Heart right ventricle (tissue), 16 donors: ENCODE data around the gene PIP5KL1. TPM values are rescaled to one million over a fixed set of nuclear protein-coding genes. Genes with fewer than 3 reads are reported as not detected.

ENCODE experiments used
- ATAC-seq, 8 donors: fragments of 200-7000 bp; cut with Tn5 transposase; one replicate each; pipeline ENCODE4 v1.9.1; 2020; ENCODE audit warnings: mild to moderate bottlenecking in 8 of 8, moderate library complexity in 8 of 8, moderate number of reproducible peaks in 1 of 8
- DNase-seq, 2 donors: peaks; one replicate each; pipeline ENCODE4 v3.0.0-alpha.2; 2020
- H3K27ac ChIP-seq, 10 donors: fragments of 200-600 bp; sonication (generic) in 2 of 10; one replicate each; pipeline versions ENCODE4 v1.5.0 to v1.8.0; 2020 to 2022; ENCODE audit warnings: mild to moderate bottlenecking in 3 of 10
- H3K27me3 ChIP-seq, 7 donors: fragments of 200-600 bp; one replicate each; pipeline ENCODE4 v1.8.0; 2021 to 2022; ENCODE audit warnings: mild to moderate bottlenecking in 2 of 7
- H3K36me3 ChIP-seq, 9 donors: fragments of 200-600 bp; sonication (generic) in 1 of 9; one replicate each; pipeline versions ENCODE4 v1.5.0 to v1.8.0; 2020 to 2022; ENCODE audit warnings: mild to moderate bottlenecking in 2 of 9
- H3K4me1 ChIP-seq, 9 donors: fragments of 200-600 bp; sonication (generic) in 1 of 9; one replicate each; pipeline versions ENCODE4 v1.5.0 to v1.8.0; 2020 to 2022; ENCODE audit warnings: mild to moderate bottlenecking in 4 of 9
- H3K4me3 ChIP-seq, 10 donors: fragments of 200-600 bp; sonication (generic) in 2 of 10; one replicate each; pipeline versions ENCODE4 v1.5.0 to v1.8.0; 2020 to 2022; ENCODE audit warnings: mild to moderate bottlenecking in 7 of 10, moderate library complexity in 2 of 10
- H3K9me3 ChIP-seq, 11 donors: fragments of 200-600 bp in 10 of 11; sonication (generic) in 2 of 11; one replicate each; pipeline versions ENCODE4 v1.5.0 to v1.8.0; 2013 to 2022; ENCODE audit warnings: mild to moderate bottlenecking in 2 of 11, control low read depth in 1 of 11, moderate library complexity in 1 of 11
- WGBS, 2 donors: extraction: QIAGEN DNeasy Blood & Tissue Kit; methylation state at CpG; one replicate each; pipeline ENCODE4 v1.1.7; 2013; ENCODE audit warnings: inconsistent platforms in 1 of 2; 5-methylcytosine and 5-hydroxymethylcytosine counted together
- intact Hi-C, 10 donors: fragments of 100-400 bp; cut with DNase I; formaldehyde crosslinking; loops; one replicate each; pipeline versions ENCODE4 v1.11.1 to v1.14.2; 2022
- polyA plus RNA-seq, 2 donors: library from polyadenylated mRNA; stranded (reverse); fragments of 200-250 nt; gene quantifications; one replicate each; pipeline ENCODE4 v1.2.3, GENCODE V29; 2013
- total RNA-seq, 10 donors: library from RNA; stranded (reverse); fragmentation: NEBNext Ultra II Directional in 3 of 10; extraction: Animal tissue kit (Norgen Biotek cat#: 25700) in 3 of 10; gene quantifications; one replicate each; pipeline versions ENCODE4 v1.2.1 to v1.2.4, GENCODE V29; 2021 to 2023
- TF ChIP-seq, protein P1 (sequence below), 9 donors: fragments of 200-600 bp; sonication (generic) in 2 of 9; IDR thresholded peaks; one replicate each; pipeline versions ENCODE4 v1.5.0 to v1.8.0; 2021 to 2022; ENCODE audit warnings: antibody characterized with exemption in 9 of 9, mild to moderate bottlenecking in 5 of 9, moderate library complexity in 1 of 9
- donor health status: Arrhythmogenic right ventricular cardiomyopathy.
- donor health status: ischemic (EF 13 %, LVEDD 7.1; RV severe dilation, severe dysfunction).
- donor health status: healthy with polysubstance abuse.
- donor health status: DM: no; HTN: yes; CAD: no.
- donor health status: DM: no; HTN: no; CAD: no.
- donor health status: ischemic (EF 25% LVEDD 6.9; RV normal size, moderate dysfunction).
- donor health status: ischemic (EF 25% LVEDD 5.7; RV mildly dilated, moderate dysfunction).
- donor health status: healthy.
- donor health status: DM: yes; HTN: yes; CAD: no.
- donor health status: Ischemic cardiomyopathy.
- donor health status: ischemic (EF 35%, LVEDD 5.7; RV mildly dilated, moderate dysfunction).
- donor health status: nonischemic (EF 11% LVEDD 7.7; RV severe dilation, severe dysfunction).
- donor health status: DM: yes; HTN: yes; CAD: no.
- donor health status: PGD.
- donor health status: ischemic (EF 29% LVEDD 5.4; RV normal size, mild dysfunction).
- donor health status: nonischemic (EF 23%, LVEDD 6.1; RV moderate dilation, normal function).

The PIP5KL1 gene
- total and polyA plus RNA-seq, 12 donors: 0.25 to 0.59 (median 0.46) TPM; not detected in 4

GRCh38 chr9:127979015-127979332 lies 48.4 kb upstream of the PIP5KL1 start:
- WGBS, 2 donors: 40 to 49% methylated on average over 5 of the region's 5 CpGs
- H3K4me3 ChIP-seq: peak overlapping the region; percentile 60 to 97 (median 81)

GRCh38 chr9:127977884-127978647 lies 47.5 kb upstream of the PIP5KL1 start:
- 47 to 52% methylated on average over 12 of the region's 12 CpGs for WGBS, 2 donors
- peaks cover 0 to 7% (median 0%) of the 10 kb centered on the region in 7 donors for H3K27me3 ChIP-seq
- TF ChIP-seq, protein P1, sequence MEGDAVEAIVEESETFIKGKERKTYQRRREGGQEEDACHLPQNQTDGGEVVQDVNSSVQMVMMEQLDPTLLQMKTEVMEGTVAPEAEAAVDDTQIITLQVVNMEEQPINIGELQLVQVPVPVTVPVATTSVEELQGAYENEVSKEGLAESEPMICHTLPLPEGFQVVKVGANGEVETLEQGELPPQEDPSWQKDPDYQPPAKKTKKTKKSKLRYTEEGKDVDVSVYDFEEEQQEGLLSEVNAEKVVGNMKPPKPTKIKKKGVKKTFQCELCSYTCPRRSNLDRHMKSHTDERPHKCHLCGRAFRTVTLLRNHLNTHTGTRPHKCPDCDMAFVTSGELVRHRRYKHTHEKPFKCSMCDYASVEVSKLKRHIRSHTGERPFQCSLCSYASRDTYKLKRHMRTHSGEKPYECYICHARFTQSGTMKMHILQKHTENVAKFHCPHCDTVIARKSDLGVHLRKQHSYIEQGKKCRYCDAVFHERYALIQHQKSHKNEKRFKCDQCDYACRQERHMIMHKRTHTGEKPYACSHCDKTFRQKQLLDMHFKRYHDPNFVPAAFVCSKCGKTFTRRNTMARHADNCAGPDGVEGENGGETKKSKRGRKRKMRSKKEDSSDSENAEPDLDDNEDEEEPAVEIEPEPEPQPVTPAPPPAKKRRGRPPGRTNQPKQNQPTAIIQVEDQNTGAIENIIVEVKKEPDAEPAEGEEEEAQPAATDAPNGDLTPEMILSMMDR (IDR thresholded peaks at IDR 0.05): peak in 3 of 9 donors; percentile 32 to 34 (median 33)
- no peaks in the 10 kb centered on the region for H3K36me3 ChIP-seq
- H3K4me3 ChIP-seq: peak overlapping the region in 9 of 10 donors; percentile 60 to 97 (median 81)
- peaks cover 38 to 88% (median 78%) of the 10 kb centered on the region in 9 donors for H3K4me1 ChIP-seq
- intact Hi-C loops: no loop called here
- ATAC-seq: peak in 7 of 8 donors; percentile 2 to 43 (median 32)
- H3K9me3 ChIP-seq: no peaks in the 10 kb centered on the region
- DNase-seq: peak; percentile 52 to 62
- peak overlapping the region; percentile 35 to 93 (median 86) for H3K27ac ChIP-seq

More at GRCh38 chr9:127979015-127979332, 48.4 kb upstream of the PIP5KL1 start:
- TF ChIP-seq, protein P1 (IDR thresholded peaks at IDR 0.05): no peak
- Histone ChIP-seq H3K27ac (peak overlapping the region; percentile 1 to 93 (median 86)), H3K36me3 (no peaks in the 10 kb centered on the region), H3K27me3 (peaks cover 0 to 7% (median 0%) of the 10 kb centered on the region in 7 donors), H3K9me3 (no peaks in the 10 kb centered on the region), H3K4me1 (peaks cover 32 to 84% (median 69%) of the 10 kb centered on the region in 9 donors)
- DNase-seq (no peak), ATAC-seq (peak in 1 of 8 donors; percentile 0)
- intact Hi-C loops: no loop called here

GRCh38 chr9:127977009-127977883 lies 46.7 kb upstream of the PIP5KL1 start:
- Histone ChIP-seq H3K36me3 (no peaks in the 10 kb centered on the region), H3K27ac (peak overlapping the region in 9 of 10 donors; percentile 35 to 93 (median 81)), H3K27me3 (peaks cover 0 to 7% (median 0%) of the 10 kb centered on the region in 7 donors), H3K4me3 (peak overlapping the region in 7 of 10 donors; percentile 71 to 97 (median 81)), H3K9me3 (no peaks in the 10 kb centered on the region), H3K4me1 (peaks cover 46 to 90% (median 84%) of the 10 kb centered on the region in 9 donors)
- DNase-seq: peak in 1 of 2 donors; percentile 4
- TF ChIP-seq, protein P1 (IDR thresholded peaks at IDR 0.05): no peak
- intact Hi-C loops: no loop called here
- 74 to 81% methylated on average over 7 of the region's 7 CpGs for WGBS, 2 donors
- no peak for ATAC-seq

GRCh38 chr9:127976498-127976897 lies 45.9 kb upstream of the PIP5KL1 start:
- ATAC-seq (no peak), DNase-seq (no peak)
- TF ChIP-seq, protein P1 (IDR thresholded peaks at IDR 0.05): no peak
- Histone ChIP-seq H3K4me3 (peak overlapping the region in 2 of 10 donors; percentile 81 to 82), H3K27ac (peak overlapping the region in 3 of 10 donors; percentile 75 to 93 (median 80)), H3K9me3 (no peaks in the 10 kb centered on the region), H3K36me3 (no peaks in the 10 kb centered on the region), H3K4me1 (peaks cover 52 to 91% (median 87%) of the 10 kb centered on the region in 9 donors), H3K27me3 (peaks cover 0 to 7% (median 0%) of the 10 kb centered on the region in 7 donors)
- 70 to 72% methylated on average over 6 of the region's 6 CpGs for whole genome bisulfite sequencing, 2 donors
- intact Hi-C loops: no loop called here
